Loucy (cell line): Measurements from ENCODE around the gene PKP3.
A peak's percentile ranks its signal among the peaks of the same experiment; 100 is the strongest.

Experiments
- H2AFZ ChIP-seq: fragments of 200-600 bp; sonication (generic); 2 replicates; pipeline ENCODE4 v1.6.0; 2016; ENCODE audit warnings: antibody characterized with exemption, mild to moderate bottlenecking, low read length, moderate library complexity
- H3F3A ChIP-seq: fragments of 200-600 bp; 2 replicates; pipeline ENCODE4 v1.6.0; 2016; ENCODE audit warnings: antibody characterized with exemption, low read depth, mild to moderate bottlenecking
- H3K27me3 ChIP-seq: fragments of 200-600 bp; sonication (generic); 2 replicates; pipeline ENCODE4 v1.6.1; 2014; ENCODE audit warnings: low read length, mild to moderate bottlenecking; ENCODE audit not compliant: insufficient read depth, poor library complexity, severe bottlenecking
- H3K36me3 ChIP-seq: fragments of 200-600 bp; sonication (generic); 2 replicates; pipeline ENCODE4 v1.6.1; 2016; ENCODE audit warnings: low read length; ENCODE audit not compliant: insufficient read depth
- H3K4me1 ChIP-seq: fragments of 200-600 bp; sonication (generic); 2 replicates; pipeline ENCODE4 v1.5.1; 2014; ENCODE audit warnings: low read length, mild to moderate bottlenecking; ENCODE audit not compliant: insufficient read depth, poor library complexity, severe bottlenecking
- H3K4me2 ChIP-seq: fragments of 200-600 bp; sonication (generic); 2 replicates; pipeline ENCODE4 v1.6.0; 2014; ENCODE audit warnings: antibody characterized with exemption, low read length, low read depth, mild to moderate bottlenecking; ENCODE audit not compliant: poor library complexity, severe bottlenecking
- H3K4me3 ChIP-seq: fragments of 200-600 bp; sonication (generic); 2 replicates; pipeline ENCODE4 v1.5.1; 2014; ENCODE audit warnings: low read length, mild to moderate bottlenecking, mixed read lengths; ENCODE audit not compliant: poor library complexity, severe bottlenecking
- H3K79me2 ChIP-seq: fragments of 200-600 bp; sonication (generic); 2 replicates; pipeline ENCODE4 v1.6.1; 2014; ENCODE audit warnings: low read length; ENCODE audit not compliant: insufficient read depth
- H3K9ac ChIP-seq: fragments of 200-600 bp; sonication (generic); 2 replicates; pipeline ENCODE4 v1.6.0; 2014; ENCODE audit warnings: mild to moderate bottlenecking, low read depth, low read length, moderate library complexity; ENCODE audit not compliant: poor library complexity, severe bottlenecking
- H3K9me2 ChIP-seq: fragments of 200-600 bp; sonication (generic); replicated peaks from 2 replicates; pipeline ENCODE4 v1.6.1; 2016; ENCODE audit warnings: low read depth, low read length, mixed read lengths
- H3K9me3 ChIP-seq: fragments of 200-600 bp; sonication (generic); 2 replicates; pipeline ENCODE4 v1.6.1; 2014; ENCODE audit warnings: mild to moderate bottlenecking, antibody characterized with exemption, low read length, low read depth; ENCODE audit not compliant: insufficient read depth
- H4K20me1 ChIP-seq: fragments of 200-600 bp; sonication (generic); 2 replicates; pipeline ENCODE4 v1.6.0; 2014; ENCODE audit warnings: antibody characterized with exemption, low read length, mild to moderate bottlenecking; ENCODE audit not compliant: insufficient read depth, poor library complexity, severe bottlenecking
- CTCF ChIP-seq: fragments of 200-600 bp; sonication (generic); conservative IDR thresholded peaks from 2 replicates; pipeline ENCODE4 v1.5.1; 2014; ENCODE audit warnings: mild to moderate bottlenecking, antibody characterized with exemption, low read length
- EZH2phosphoT487 ChIP-seq: fragments of 200-600 bp; IDR thresholded peaks from 2 replicates; pipeline ENCODE4 v1.6.1; 2018; ENCODE audit warnings: antibody characterized with exemption, mild to moderate bottlenecking, moderate library complexity, borderline replicate concordance

PKP3 gene

GRCh38 chr11:440065-441042 is 46.3 kb downstream of the PKP3 start:
- H3K4me2 ChIP-seq: peak overlapping the region; percentile 66
- no peaks in the 10 kb centered on the region for H3K36me3 ChIP-seq
- H3K9me3 ChIP-seq: no peaks in the 10 kb centered on the region
- H3K9ac ChIP-seq: no peak overlapping the region
- H4K20me1 ChIP-seq: no peaks in the 10 kb centered on the region
- no peak overlapping the region for H2AFZ ChIP-seq
- H3F3A ChIP-seq: no peaks in the 10 kb centered on the region
- no peaks in the 10 kb centered on the region for H3K9me2 ChIP-seq
- no peaks in the 10 kb centered on the region for H3K27me3 ChIP-seq
- H3K79me2 ChIP-seq: no peaks in the 10 kb centered on the region
- H3K4me1 ChIP-seq: no peaks in the 10 kb centered on the region
- no peak overlapping the region for H3K4me3 ChIP-seq
- TF ChIP-seq EZH2phosphoT487: no peak
- no peak for TF ChIP-seq CTCF

- TF ChIP-seq CTCF: no peak
- no peak for TF ChIP-seq EZH2phosphoT487
- peak overlapping the region; percentile 73 for H3K4me3 ChIP-seq
- H3K4me2 ChIP-seq: peak overlapping the region; percentile 66
- H3F3A ChIP-seq: no peaks in the 10 kb centered on the region
- H3K27me3 ChIP-seq: no peaks in the 10 kb centered on the region
- H3K9ac ChIP-seq: peak overlapping the region; percentile 73
- H4K20me1 ChIP-seq: no peaks in the 10 kb centered on the region
- H3K36me3 ChIP-seq: no peaks in the 10 kb centered on the region
- H2AFZ ChIP-seq: no peak overlapping the region
- no peaks in the 10 kb centered on the region for H3K79me2 ChIP-seq
- H3K4me1 ChIP-seq: no peaks in the 10 kb centered on the region
- no peaks in the 10 kb centered on the region for H3K9me2 ChIP-seq
- H3K9me3 ChIP-seq: no peaks in the 10 kb centered on the region
Measured at GRCh38 chr11:441043-441417, 47.0 kb downstream of the PKP3 start.

GRCh38 chr11:441418-442274 is 47.6 kb downstream of the PKP3 start, which contains the start of gene ANO9:
Gene ANO9, minus strand, starts transcription at chr11:442011. Its CDS starts 85 bp downstream, at chr11:441926.
- H3K79me2 ChIP-seq: no peaks in the 10 kb centered on the region
- peak within 1 kb of the TSS; percentile 49; the same call in 1 of the 2 replicates for H2AFZ ChIP-seq
- TF ChIP-seq CTCF: no peak
- no peak for TF ChIP-seq EZH2phosphoT487
- H3F3A ChIP-seq: no peaks in the 10 kb centered on the region
- peak within 1 kb of the TSS; percentile 73 for H3K4me3 ChIP-seq
- H3K36me3 ChIP-seq: no peaks in the 10 kb centered on the region
- H3K9ac ChIP-seq: peak within 1 kb of the TSS; percentile 73
- no peaks in the 10 kb centered on the region for H3K9me3 ChIP-seq
- H3K27me3 ChIP-seq: no peaks in the 10 kb centered on the region
- H3K4me1 ChIP-seq: no peaks in the 10 kb centered on the region
- H3K4me2 ChIP-seq: peak within 1 kb of the TSS; percentile 66
- H4K20me1 ChIP-seq: no peaks in the 10 kb centered on the region
- H3K9me2 ChIP-seq: no peaks in the 10 kb centered on the region
